ENCODE results near the gene KCNMB1.

Gene KCNMB1

GRCh38 chr5:170407062-170407461, 17.9 kb upstream of the KCNMB1 start:
- Histone ChIP-seq H3K4me1 (peaks cover 7% of the 10 kb centered on the region), H3K4me3 (no peak overlapping the region), H3K27me3 (ENCODE audit: low read depth) (no peaks in the 10 kb centered on the region), H3K36me3 (replicated peaks) (no peaks in the 10 kb centered on the region), H3K9me3 (no peaks in the 10 kb centered on the region)
- DNase-seq (ENCODE audit: low spot score in 2 of 2): no peak
- in situ Hi-C loops (cut with MboI; ENCODE audit: low sequenced_read_pairs): no loop called here

GRCh38 chr5:170405817-170406216, 16.6 kb upstream of the KCNMB1 start:
- in situ Hi-C loops (cut with MboI; ENCODE audit: low sequenced_read_pairs): no loop called here

GRCh38 chr5:170404398-170404797, 15.2 kb upstream of the KCNMB1 start:
- no peak for DNase-seq (ENCODE audit: low spot score in 2 of 2)
- Histone ChIP-seq H3K4me1 (peaks cover 7% of the 10 kb centered on the region), H3K4me3 (no peak overlapping the region), H3K36me3 (replicated peaks) (no peaks in the 10 kb centered on the region), H3K9me3 (no peaks in the 10 kb centered on the region), H3K27me3 (ENCODE audit: low read depth) (no peaks in the 10 kb centered on the region)
- in situ Hi-C loops (cut with MboI; ENCODE audit: low sequenced_read_pairs): no loop called here

More at GRCh38 chr5:170405817-170406216, 16.6 kb upstream of the KCNMB1 start:
- H3K4me3 ChIP-seq: no peak overlapping the region
- H3K36me3 ChIP-seq (replicated peaks): no peaks in the 10 kb centered on the region
- H3K9me3 ChIP-seq: no peaks in the 10 kb centered on the region
- no peaks in the 10 kb centered on the region for H3K27me3 ChIP-seq (ENCODE audit: low read depth)
- no peak for DNase-seq (ENCODE audit: low spot score in 2 of 2)
- H3K4me1 ChIP-seq: peaks cover 7% of the 10 kb centered on the region

GRCh38 chr5:170403675-170404074, 14.5 kb upstream of the KCNMB1 start:
- in situ Hi-C loops (cut with MboI; ENCODE audit: low sequenced_read_pairs): no loop called here
- Histone ChIP-seq H3K27me3 (ENCODE audit: low read depth) (no peaks in the 10 kb centered on the region), H3K4me3 (no peak overlapping the region), H3K9me3 (no peaks in the 10 kb centered on the region), H3K4me1 (peaks cover 7% of the 10 kb centered on the region), H3K36me3 (replicated peaks) (no peaks in the 10 kb centered on the region)
- DNase-seq (ENCODE audit: low spot score in 2 of 2): no peak

GRCh38 chr5:170402508-170402907, 13.3 kb upstream of the KCNMB1 start:
- no peaks in the 10 kb centered on the region for H3K9me3 ChIP-seq
- peaks cover 5% of the 10 kb centered on the region for H3K4me1 ChIP-seq
- no peak for DNase-seq (ENCODE audit: low spot score in 2 of 2)
- in situ Hi-C loops (cut with MboI; ENCODE audit: low sequenced_read_pairs): no loop called here
- H3K27me3 ChIP-seq (ENCODE audit: low read depth): no peaks in the 10 kb centered on the region
- no peak overlapping the region for H3K4me3 ChIP-seq
- no peaks in the 10 kb centered on the region for H3K36me3 ChIP-seq (replicated peaks)

- DNase-seq (ENCODE audit: low spot score in 2 of 2): peak; percentile 40 to 74
- Histone ChIP-seq H3K4me3 (no peak overlapping the region), H3K9me3 (no peaks in the 10 kb centered on the region), H3K4me1 (peaks cover 18% of the 10 kb centered on the region), H3K36me3 (replicated peaks) (no peaks in the 10 kb centered on the region), H3K27me3 (ENCODE audit: low read depth) (no peaks in the 10 kb centered on the region)
- in situ Hi-C loops (cut with MboI; ENCODE audit: low sequenced_read_pairs): no loop called here
Observed at GRCh38 chr5:170397059-170397458, 7.9 kb upstream of the KCNMB1 start.

GRCh38 chr5:170393958-170394357, 4.8 kb upstream of the KCNMB1 start:
- no peak overlapping the region for H3K4me3 ChIP-seq
- no peaks in the 10 kb centered on the region for H3K27me3 ChIP-seq (ENCODE audit: low read depth)
- H3K36me3 ChIP-seq (replicated peaks): no peaks in the 10 kb centered on the region
- in situ Hi-C loops (cut with MboI; ENCODE audit: low sequenced_read_pairs): no loop called here
- no peak for DNase-seq (ENCODE audit: low spot score in 2 of 2)
- no peaks in the 10 kb centered on the region for H3K9me3 ChIP-seq
- H3K4me1 ChIP-seq: peaks cover 18% of the 10 kb centered on the region

GRCh38 chr5:170393235-170393634, 4.1 kb upstream of the KCNMB1 start:
- no peak for DNase-seq (ENCODE audit: low spot score in 2 of 2)
- Histone ChIP-seq H3K36me3 (replicated peaks) (no peaks in the 10 kb centered on the region), H3K4me3 (no peak overlapping the region), H3K4me1 (peaks cover 18% of the 10 kb centered on the region), H3K27me3 (ENCODE audit: low read depth) (no peaks in the 10 kb centered on the region), H3K9me3 (no peaks in the 10 kb centered on the region)
- in situ Hi-C loops (cut with MboI; ENCODE audit: low sequenced_read_pairs): no loop called here

GRCh38 chr5:170390472-170390871, 1.3 kb upstream of the KCNMB1 start:
- H3K4me3 ChIP-seq: no peak overlapping the region
- in situ Hi-C loops (cut with MboI; ENCODE audit: low sequenced_read_pairs): no loop called here
- no peaks in the 10 kb centered on the region for H3K36me3 ChIP-seq (replicated peaks)
- no peaks in the 10 kb centered on the region for H3K9me3 ChIP-seq
- no peaks in the 10 kb centered on the region for H3K4me1 ChIP-seq
- no peaks in the 10 kb centered on the region for H3K27me3 ChIP-seq (ENCODE audit: low read depth)
- DNase-seq (ENCODE audit: low spot score in 2 of 2): no peak

GRCh38 chr5:170389550-170389892, 354 bp upstream of the KCNMB1 start:
- Histone ChIP-seq H3K27me3 (ENCODE audit: low read depth) (no peaks in the 10 kb centered on the region), H3K4me1 (no peaks in the 10 kb centered on the region), H3K9me3 (no peaks in the 10 kb centered on the region), H3K4me3 (no peak overlapping the region), H3K36me3 (replicated peaks) (no peaks in the 10 kb centered on the region)
- no peak for DNase-seq (ENCODE audit: low spot score in 2 of 2)
- in situ Hi-C loops (cut with MboI; ENCODE audit: low sequenced_read_pairs): no loop called here

GRCh38 chr5:170387775-170388639, 1.2 kb downstream of the KCNMB1 start:
- Histone ChIP-seq H3K27me3 (ENCODE audit: low read depth) (no peaks in the 10 kb centered on the region), H3K4me1 (no peaks in the 10 kb centered on the region), H3K36me3 (replicated peaks) (no peaks in the 10 kb centered on the region), H3K4me3 (no peak overlapping the region), H3K9me3 (no peaks in the 10 kb centered on the region)
- in situ Hi-C loops (cut with MboI; ENCODE audit: low sequenced_read_pairs): no loop called here
- DNase-seq (ENCODE audit: low spot score in 2 of 2): no peak

- DNase-seq (ENCODE audit: low spot score in 2 of 2): no peak
- Histone ChIP-seq H3K9me3 (no peaks in the 10 kb centered on the region), H3K4me3 (no peak overlapping the region), H3K4me1 (no peaks in the 10 kb centered on the region), H3K27me3 (ENCODE audit: low read depth) (no peaks in the 10 kb centered on the region), H3K36me3 (replicated peaks) (no peaks in the 10 kb centered on the region)
- in situ Hi-C loops (cut with MboI; ENCODE audit: low sequenced_read_pairs): no loop called here
Observed at GRCh38 chr5:170386743-170387395, 2.3 kb downstream of the KCNMB1 start.

- no peaks in the 10 kb centered on the region for H3K27me3 ChIP-seq (ENCODE audit: low read depth)
- in situ Hi-C loops (cut with MboI; ENCODE audit: low sequenced_read_pairs): no loop called here
- H3K4me1 ChIP-seq: no peaks in the 10 kb centered on the region
- H3K9me3 ChIP-seq: no peaks in the 10 kb centered on the region
- no peak for DNase-seq (ENCODE audit: low spot score in 2 of 2)
- no peaks in the 10 kb centered on the region for H3K36me3 ChIP-seq (replicated peaks)
- H3K4me3 ChIP-seq: no peak overlapping the region
Observed at GRCh38 chr5:170383227-170383626, 5.9 kb downstream of the KCNMB1 start.

- no peak for DNase-seq (ENCODE audit: low spot score in 2 of 2)
- Histone ChIP-seq H3K4me3 (no peak overlapping the region), H3K9me3 (no peaks in the 10 kb centered on the region), H3K36me3 (replicated peaks) (no peaks in the 10 kb centered on the region), H3K4me1 (no peaks in the 10 kb centered on the region), H3K27me3 (ENCODE audit: low read depth) (no peaks in the 10 kb centered on the region)
- in situ Hi-C loops (cut with MboI; ENCODE audit: low sequenced_read_pairs): no loop called here
Observed at GRCh38 chr5:170382790-170383189, 6.4 kb downstream of the KCNMB1 start.
